T-helper 1 cell treated with Interleukin-12 subunit alpha and Interleukin-12 subunit beta and Interleukin-4 antibody, amounts not matched to agents 30 ng/mL and 1 ng/mL, for 36 hours (primary cell): ENCODE results near the gene TYRP1. TPM values are rescaled to one million over a fixed set of nuclear protein-coding genes. Genes with fewer than 3 reads are reported as not detected.
"Not testable (repeated sequence)": the region's sequence is repeated elsewhere in the genome, so short reads cannot be mapped to it uniquely, and the experiment has no call there.

Experiments
- intact Hi-C: fragments of 100-400 bp; cut with micrococcal nuclease; formaldehyde crosslinking; loops from one replicate; pipeline ENCODE4 v1.15.1; 2024
- total RNA-seq: library from RNA; stranded (reverse); gene quantifications from 2 replicates; pipeline ENCODE4 v1.2.3, GENCODE V29; 2022

TYRP1 gene
- total RNA-seq = not detected in 2 replicates

- intact Hi-C loops = no loop called here
Observed at GRCh38 chr9:12693141-12693540, at the start of gene TYRP1. TSS of gene TYRP1 (plus strand) at chr9:12693385. CDS start at chr9:12693997, 612 bp downstream.

- intact Hi-C loops = no loop called here
Observed at GRCh38 chr9:12643686-12644085, 49.5 kb upstream of the TYRP1 start.

- intact Hi-C loops = no loop called here
Observed at GRCh38 chr9:12648925-12649324, 44.3 kb upstream of the TYRP1 start.

GRCh38 chr9:12651125-12651524 lies 42.1 kb upstream of the TYRP1 start:
- intact Hi-C loops = no loop called here

- intact Hi-C loops = no loop called here
Observed at GRCh38 chr9:12652973-12653372, 40.2 kb upstream of the TYRP1 start.

- intact Hi-C loops = no loop called here
Observed at GRCh38 chr9:12656803-12657202, 36.4 kb upstream of the TYRP1 start.

- intact Hi-C loops = no loop called here
Observed at GRCh38 chr9:12657233-12657632, 36.0 kb upstream of the TYRP1 start.

- intact Hi-C loops = no loop called here
Observed at GRCh38 chr9:12657998-12658397, 35.2 kb upstream of the TYRP1 start.

GRCh38 chr9:12658531-12659209 lies 34.5 kb upstream of the TYRP1 start:
- intact Hi-C loops = no loop called here

- intact Hi-C loops = no loop called here
Observed at GRCh38 chr9:12659220-12659619, 34.0 kb upstream of the TYRP1 start.

GRCh38 chr9:12666813-12667212 lies 26.4 kb upstream of the TYRP1 start:
- intact Hi-C loops = no loop called here

- intact Hi-C loops = no loop called here
Observed at GRCh38 chr9:12667892-12668291, 25.3 kb upstream of the TYRP1 start.

- intact Hi-C loops = no loop called here
Observed at GRCh38 chr9:12670006-12670405, 23.2 kb upstream of the TYRP1 start.

- intact Hi-C loops = no loop called here
Observed at GRCh38 chr9:12674961-12675360, 18.2 kb upstream of the TYRP1 start.

GRCh38 chr9:12677462-12678126 lies 15.6 kb upstream of the TYRP1 start:
- intact Hi-C loops = not testable (repeated sequence)

GRCh38 chr9:12680341-12680740 lies 12.8 kb upstream of the TYRP1 start:
- intact Hi-C loops = no loop called here

GRCh38 chr9:12680757-12681156 lies 12.4 kb upstream of the TYRP1 start:
- intact Hi-C loops = no loop called here

GRCh38 chr9:12681620-12682019 lies 11.6 kb upstream of the TYRP1 start:
- intact Hi-C loops = no loop called here

- intact Hi-C loops = no loop called here
Observed at GRCh38 chr9:12684974-12685373, 8.2 kb upstream of the TYRP1 start.

GRCh38 chr9:12689233-12689632 lies 4.0 kb upstream of the TYRP1 start:
- intact Hi-C loops = no loop called here

GRCh38 chr9:12694013-12694412 lies 828 bp downstream of the TYRP1 start:
- intact Hi-C loops = no loop called here

- intact Hi-C loops = no loop called here
Observed at GRCh38 chr9:12695474-12695873, 2.3 kb downstream of the TYRP1 start.
